Activated CD4-positive, CD25-positive, alpha-beta regulatory T cell (primary cell): Measurements from ENCODE around the gene TEAD2.
"Not testable (repeated sequence)": the region's sequence is repeated elsewhere in the genome, so short reads cannot be mapped to it uniquely, and the experiment has no call there.

Experiments
- DNase-seq, 4 experiments: peaks; one replicate each; lab custom pipeline; 2025; lab: John Stamatoyannopoulos, UW

The TEAD2 gene

DNA sequence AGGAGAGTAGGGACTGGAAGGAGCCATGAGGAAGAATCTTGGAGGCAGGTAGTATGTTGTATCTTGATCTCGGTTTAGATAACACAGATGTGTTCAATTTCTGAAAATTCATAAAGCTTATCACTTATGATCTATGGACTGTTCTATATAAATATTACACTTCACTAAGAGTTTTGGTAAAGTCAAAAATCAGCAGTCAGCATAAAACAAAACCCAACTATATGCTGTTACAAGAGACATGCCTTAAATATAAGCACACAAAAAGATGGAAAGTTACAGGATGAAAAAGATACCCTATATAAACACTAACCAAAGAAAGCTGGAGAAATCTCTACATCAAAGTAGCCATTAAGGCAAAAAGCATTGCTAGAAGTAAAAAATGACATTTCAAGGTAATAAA is 21.4 kb upstream of the TEAD2 start:
- DNase-seq: no peak

DNA sequence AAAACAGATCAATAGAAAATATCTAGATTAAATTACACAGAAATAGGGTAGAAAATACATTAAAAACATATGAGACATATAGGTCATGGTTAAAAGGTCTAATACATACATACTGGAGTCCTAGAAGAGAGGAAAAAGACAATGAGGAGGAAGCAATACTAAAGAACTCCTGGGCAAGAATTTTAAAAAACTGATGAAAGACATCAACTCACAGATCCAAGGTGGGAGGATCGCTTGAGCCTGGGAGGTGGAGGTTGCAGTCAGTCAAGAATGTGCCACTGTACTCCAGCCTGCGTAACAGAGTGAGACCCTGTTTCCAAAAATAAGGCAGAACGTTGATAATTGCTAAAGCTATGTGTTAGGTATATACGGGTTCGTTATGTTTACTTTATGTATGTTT is 20.4 kb upstream of the TEAD2 start:
- no peak for DNase-seq

DNA sequence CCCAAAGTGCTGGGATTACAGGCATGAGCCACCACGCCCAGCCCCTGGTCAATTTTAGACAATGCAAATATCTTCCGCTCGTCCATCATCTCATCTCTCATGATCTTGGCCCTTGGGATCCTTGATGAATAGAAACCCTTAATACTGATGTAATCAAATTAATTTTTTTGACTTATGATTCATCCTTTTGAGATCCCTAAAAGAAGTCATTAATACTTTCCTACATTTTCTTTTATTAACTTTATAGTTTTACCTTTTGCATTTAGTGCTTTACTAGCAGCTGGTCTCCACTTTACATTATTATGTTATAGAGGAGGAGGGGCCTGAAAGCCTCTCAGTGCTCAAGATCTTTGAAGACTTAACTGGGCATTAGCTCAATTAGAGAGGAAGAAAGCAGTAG is 18.2 kb upstream of the TEAD2 start:
- no peak for DNase-seq

DNA sequence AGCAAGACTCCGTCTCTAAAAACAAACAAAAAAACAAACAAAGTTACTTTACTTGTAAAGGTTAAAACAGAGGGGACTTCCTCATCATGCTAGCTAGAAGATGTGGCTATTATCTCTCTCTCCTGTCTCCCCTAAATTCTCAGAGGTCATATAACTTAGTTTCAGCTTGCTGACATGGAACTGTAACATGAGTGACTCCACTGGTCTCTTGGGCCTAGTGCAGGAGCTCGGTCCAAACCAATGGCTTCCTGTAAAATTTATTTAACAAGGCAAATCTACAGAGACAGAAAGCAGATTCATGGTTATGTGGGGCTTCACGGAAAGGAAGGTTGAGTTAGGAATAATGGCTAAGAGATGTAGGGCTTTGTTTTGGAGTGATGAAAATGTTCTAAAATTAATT is 16.3 kb upstream of the TEAD2 start:
- DNase-seq: no peak

DNA sequence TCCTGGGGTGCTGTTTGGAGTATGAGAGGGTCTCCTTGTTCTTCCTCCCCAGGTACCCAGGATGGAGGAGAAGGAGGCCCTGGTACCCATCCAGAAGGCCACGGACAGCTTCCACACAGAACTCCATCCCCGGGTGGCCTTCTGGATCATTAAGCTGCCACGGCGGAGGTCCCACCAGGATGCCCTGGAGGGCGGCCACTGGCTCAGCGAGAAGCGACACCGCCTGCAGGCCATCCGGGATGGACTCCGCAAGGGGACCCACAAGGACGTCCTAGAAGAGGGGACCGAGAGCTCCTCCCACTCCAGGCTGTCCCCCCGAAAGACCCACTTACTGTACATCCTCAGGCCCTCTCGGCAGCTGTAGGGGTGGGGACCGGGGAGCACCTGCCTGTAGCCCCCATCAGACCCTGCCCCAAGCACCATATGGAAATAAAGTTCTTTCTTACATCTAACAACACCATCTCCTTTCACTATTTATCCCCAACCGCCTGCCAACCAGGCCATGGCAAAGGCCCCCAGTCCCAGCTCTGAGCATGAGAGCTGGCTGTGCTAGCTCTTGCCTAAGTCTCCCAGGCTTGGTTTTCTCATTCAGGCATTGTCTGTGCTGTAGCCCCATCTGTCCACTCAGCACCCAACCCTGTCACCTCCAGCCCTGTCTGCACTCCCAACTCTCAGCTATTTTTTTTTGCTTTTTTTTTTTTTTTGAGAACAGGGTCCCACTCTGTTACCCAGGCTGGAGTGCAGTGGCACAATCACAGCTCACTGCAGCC is 12.6 kb upstream of the TEAD2 start:
- no peak for DNase-seq

DNA sequence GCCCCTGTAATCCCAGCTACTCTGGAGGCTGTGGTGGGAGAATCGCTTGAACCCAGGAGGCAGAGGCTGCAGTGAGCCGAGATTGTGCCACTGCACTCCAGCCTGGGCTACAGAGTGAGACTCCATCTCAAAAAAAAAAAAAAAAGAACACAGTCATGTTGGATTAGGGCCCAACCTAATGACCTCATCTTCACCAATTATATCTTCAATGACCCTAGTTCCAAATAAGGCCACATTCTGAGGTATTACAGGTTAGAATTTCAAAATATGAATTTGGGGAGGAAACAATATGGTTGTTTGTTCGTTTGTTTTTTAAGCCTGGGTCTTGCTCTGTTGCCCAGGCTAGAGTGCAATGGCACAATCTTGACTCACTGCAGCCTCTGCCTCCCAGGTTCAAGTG is 11.0 kb upstream of the TEAD2 start:
- not testable (repeated sequence) for DNase-seq

DNA sequence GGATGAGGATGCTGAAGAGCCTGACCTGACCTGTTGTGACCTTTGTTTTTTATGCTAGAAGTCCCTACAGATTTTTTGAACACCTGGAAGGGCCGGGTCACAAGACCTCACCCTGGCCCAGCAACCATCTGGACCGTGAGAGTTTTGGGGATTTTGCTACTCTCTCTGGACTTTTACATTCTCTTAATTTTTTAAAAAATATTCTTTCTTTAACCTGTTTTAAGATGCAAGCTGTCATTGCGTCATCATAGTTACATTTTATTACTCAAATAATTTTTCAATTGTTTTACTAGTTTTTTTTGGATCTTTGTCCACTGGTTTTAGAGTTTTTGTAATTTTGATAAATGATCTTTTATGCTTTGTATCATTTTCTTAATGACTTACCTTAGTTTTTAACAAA is 9.0 kb upstream of the TEAD2 start:
- DNase-seq: no peak

DNA sequence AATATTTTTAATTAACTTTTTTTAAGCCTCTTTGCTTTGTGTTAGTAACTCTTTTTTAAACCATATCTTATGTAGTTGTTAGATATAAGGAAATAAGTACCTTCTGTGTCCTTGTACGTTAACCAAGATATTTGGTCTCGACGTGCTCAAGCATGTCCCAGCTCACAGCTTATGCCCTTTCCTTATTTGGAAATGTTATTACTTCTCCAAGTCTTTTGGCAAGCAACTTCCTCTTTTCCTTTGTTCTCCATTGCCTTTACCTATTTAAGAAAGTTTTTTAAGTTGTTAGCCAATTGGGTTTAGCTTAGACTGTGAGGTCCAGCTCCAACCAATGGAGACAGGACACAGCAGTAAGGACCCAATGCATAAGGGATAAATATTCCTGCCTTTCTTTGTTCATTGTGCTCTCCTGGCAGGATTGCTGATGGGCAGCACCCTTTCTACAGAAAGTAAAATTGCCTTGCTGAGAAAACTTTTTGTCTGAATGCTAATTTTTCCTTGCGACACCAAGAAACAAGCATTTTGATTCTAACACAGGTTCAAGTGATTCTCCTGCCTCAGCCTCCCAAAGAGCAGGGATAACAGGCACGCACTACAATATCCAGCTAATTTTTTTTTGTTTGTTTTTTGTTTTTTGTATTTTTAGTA is 6.6 kb upstream of the TEAD2 start:
- no peak for DNase-seq

DNA sequence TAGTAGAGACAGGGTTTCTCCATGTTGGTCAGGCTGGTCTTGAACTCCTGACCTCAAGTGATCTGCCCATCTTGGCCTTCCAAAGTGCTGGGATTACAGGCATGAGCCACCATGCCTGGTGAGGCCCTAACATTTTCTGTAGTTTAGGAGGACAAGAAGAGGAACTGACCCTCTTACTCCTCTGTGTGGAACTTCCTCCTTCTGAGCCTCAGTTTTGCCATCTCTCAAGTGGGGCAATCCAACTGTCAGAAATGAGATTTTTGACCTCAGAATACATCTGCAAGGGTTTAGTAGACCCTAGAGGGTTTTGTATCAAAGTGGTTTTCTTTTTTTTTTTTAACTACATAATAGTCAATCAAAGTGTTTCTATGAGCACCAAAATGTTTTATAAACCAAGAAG is 3.9 kb upstream of the TEAD2 start:
- DNase-seq: no peak

DNA sequence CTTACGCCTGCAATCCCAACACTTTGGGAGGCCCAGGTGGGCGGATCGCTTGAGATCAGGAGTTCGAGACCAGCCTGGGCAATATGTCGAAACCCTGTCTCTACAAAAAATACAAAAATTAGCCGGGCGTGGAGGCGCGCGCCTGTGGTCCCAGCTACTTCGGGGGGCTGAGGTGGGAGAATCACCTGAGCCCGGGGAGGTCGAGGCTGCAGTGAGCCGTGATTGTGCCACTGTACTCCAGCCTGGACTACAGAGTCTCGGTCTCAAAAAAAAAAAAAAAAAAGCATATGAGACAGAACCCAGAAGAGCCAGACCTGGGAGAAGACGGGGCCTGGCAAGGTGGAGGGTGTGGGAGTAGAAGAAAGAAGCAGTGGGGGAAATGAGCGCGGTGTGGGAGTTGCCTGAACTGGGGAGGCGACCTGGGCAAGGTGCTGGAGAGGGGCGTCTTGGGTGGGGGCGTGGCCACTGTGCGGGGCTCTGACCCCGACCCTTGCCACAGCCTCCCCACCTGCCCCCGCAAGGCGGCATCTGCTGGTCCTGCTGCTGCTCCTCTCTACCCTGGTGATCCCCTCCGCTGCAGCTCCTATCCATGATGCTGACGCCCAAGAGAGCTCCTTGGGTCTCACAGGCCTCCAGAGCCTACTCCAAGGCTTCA is 2.0 kb upstream of the TEAD2 start:
- no peak for DNase-seq

DNA sequence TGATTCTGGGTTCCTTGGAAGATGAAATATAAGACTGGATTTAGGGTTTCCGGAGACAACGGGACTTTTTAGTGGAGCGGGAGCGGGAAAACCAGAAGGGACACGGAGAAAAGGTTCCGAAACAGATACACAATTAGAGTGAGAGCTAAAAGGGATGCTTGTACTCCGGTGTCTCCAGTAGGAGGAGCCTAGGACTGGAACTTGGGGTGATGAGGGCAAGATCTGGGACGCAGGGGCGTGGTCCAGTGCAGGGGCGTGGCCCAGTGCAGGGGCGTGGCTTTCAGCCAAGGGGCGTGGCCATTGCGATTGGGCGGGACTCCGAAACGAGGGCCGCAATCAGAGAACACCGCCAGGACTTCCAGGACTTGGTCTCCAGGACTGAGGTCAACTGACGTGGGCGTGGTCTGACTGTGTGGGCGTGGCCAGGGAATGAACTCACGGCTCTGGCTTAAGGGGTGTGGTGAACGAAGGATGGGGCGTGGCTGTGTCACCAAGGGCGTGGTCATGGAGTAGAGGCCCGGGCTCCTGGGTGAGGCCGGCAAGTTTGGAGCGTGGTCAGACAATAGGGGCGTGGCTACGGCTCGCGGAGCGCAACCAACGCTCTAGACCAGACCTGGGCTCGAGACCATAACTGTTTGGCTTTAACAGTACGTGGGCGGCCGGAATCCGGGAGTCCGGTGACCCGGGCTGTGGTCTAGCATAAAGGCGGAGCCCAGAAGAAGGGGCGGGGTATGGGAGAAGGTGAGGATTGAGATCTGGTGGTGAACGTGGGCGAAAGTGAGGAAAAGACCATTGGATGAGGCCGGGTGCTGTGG is 1.3 kb upstream of the TEAD2 start, which contains the start of gene DKKL1:
DKKL1 (plus strand) TSS at position 610 of the 815 bp plus-strand sequence; CDS start at position 732, 122 bp downstream.
- peak; percentile 20 to 45 (median 22) for DNase-seq

DNA sequence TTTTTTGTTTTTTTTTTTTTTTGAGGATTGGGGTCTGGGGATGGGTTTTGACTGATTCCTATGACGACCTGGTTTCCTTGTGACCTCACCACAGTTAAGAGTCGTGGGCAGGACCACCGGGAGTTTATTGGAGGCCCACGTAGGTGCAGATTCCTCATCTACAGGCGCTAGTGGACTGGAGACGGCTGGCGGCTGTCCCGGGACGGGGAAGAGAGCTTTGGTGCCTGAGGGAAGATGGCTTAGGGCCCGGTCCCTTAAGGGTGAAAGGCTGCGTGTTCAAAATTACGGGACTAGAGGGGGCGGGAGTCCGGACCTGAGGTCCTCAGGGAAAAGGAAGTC is 682 bp upstream of the TEAD2 start:
- DNase-seq: no peak

DNA sequence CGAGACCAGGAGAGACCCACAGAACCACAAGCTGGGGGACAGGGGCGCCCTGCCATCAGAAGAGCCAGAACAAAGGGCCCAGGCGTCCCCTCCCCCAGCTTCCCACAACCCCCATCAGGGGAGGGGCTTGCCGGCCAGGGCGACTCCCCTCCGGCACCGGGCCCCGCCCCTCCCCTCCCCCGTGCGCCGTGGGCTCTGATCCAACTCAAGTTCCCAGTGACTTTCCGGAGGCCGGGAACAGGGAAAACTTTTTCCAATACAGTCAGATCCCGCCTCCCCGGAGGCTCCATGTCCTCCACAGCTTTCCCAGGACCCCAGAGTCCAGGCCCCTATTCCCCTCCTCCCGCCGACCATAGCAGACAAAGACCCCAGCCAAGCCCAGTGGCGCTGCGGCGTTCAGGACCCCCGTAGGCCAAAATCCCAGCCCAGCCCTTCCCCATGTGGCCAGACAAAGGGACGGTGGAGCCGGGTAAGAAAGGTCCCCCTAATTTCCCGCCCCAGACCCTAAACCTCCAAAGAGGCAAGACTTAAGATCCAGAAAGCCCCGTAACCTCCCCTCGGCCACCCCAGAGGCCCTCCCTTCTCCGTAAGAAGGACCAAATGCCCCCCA is 673 bp downstream of the TEAD2 start:
- DNase-seq: no peak

DNA sequence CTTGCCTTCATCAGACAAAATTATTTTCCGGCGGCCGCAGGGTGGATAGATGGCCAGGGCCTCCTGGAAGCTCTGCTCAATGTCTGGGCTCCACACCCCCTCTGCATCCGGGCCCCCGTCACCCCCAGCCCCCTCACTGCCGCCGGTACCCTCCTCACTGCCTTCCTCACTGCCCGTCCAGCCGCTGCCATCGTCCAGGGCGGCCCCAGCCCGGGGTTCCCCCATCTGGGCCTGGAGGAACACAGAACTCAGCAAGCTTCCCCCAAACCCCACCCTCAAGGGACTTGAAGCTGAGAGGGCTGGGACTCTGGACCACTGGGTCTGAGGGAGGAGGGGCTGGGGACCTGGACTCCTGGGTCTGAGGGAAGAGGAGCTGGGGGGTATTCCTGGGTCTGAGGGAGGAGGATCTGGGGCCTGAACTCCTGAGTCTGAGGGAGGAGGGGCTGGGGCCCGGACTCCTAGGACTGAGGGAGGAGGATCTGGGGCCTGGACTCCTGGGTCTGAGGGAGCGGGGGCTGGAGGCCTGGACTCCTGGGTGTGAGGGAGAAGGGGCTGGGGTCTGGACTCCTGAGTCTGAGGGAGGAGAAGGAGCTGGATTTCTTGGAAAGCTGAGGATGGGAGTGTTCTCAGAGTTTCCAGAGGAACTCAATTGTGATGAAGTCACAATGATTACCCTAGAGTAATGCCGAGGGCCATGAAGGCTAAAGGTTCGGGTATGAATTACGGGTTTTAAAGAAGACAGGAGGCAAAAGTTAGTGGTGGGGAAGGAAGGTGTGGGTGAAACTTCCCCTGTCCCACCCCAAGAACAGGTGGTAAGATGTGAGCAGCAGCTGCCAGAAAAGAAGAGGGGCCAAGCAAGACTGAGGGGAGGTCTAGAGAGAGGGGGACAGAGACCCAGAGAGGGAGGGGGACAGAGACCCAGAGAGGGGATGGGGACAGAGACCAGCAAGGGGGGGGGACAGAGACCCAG is 2.1 kb downstream of the TEAD2 start:
- no peak for DNase-seq

DNA sequence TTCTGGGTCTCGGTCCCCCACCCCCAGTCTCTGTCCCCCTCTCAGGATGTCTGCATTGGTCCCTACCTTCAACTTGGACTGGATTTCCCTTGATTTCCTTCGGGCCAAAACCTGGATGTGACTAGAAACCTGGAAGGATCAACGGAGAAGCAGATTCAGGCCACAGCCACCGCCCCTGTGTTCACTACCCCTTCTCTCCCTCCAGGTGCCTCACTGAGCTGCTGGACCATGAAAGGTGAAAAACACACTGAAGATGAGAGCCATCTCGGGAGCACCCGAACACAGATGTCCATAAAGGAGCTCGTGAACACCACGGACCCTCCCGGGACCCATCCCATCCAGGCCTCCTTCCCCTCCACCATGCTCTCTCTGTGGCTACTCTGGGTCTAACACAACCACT is 5.0 kb downstream of the TEAD2 start:
- no peak for DNase-seq

DNA sequence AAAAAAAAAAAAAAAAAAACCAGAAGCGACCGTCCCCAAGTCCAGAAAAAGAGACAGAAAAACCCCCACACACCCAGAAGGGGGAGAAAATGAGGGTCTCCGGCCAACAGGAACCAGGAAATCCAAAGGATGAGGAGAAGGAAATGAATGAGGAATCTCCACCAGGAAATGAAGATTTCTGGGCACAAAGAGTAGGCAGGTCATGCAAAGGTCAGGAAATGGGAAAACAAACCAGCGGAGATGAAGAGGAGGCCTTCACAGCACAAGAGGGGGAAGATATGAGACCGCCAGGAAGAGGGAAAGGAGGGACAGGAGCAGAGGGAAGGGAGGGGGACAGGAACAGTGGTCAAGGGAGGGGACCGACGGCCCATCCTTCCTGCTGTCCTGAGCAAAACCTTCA is 5.8 kb downstream of the TEAD2 start:
- DNase-seq: no peak

DNA sequence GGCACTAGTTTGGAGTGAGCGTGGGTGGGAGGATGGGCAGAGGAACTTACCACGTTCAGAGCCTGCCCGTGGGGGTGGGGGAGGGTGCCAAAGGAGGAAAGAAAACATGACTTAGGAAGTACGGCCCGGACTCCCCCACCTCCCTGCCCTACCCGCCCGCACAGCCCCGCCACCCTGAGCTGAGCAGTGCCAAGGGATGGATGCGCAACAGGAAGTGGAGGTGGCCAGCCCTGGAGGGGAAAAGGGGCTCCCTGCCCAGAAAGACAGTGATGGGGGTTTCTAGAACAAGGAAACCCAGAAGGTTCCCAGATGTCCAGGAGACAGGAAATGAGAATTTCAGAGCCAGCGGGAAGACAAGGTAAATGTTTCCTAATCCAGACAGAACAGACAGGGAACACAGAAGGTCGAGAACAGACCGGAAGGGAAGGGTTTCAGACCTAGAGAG is 6.3 kb downstream of the TEAD2 start:
- DNase-seq: no peak

DNA sequence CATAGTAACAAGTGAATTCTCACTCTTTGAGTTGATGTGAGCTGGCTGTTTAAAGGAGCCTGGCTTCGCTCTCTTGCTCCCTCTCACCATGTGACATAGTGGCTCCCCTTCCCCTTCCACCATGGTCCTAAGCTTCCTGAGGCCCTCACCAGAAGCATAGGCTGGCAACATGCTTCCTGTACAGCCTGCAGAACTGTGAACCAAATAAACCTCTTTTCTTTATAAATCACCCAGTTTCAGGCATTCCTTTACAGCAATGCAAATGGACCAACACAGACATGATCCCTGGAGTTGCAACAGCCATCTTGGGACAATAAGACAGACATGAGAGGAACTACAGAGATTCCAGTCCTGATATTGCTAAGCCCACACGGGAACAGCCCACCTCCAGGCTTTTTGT is 12.6 kb downstream of the TEAD2 start:
- no peak for DNase-seq

DNA sequence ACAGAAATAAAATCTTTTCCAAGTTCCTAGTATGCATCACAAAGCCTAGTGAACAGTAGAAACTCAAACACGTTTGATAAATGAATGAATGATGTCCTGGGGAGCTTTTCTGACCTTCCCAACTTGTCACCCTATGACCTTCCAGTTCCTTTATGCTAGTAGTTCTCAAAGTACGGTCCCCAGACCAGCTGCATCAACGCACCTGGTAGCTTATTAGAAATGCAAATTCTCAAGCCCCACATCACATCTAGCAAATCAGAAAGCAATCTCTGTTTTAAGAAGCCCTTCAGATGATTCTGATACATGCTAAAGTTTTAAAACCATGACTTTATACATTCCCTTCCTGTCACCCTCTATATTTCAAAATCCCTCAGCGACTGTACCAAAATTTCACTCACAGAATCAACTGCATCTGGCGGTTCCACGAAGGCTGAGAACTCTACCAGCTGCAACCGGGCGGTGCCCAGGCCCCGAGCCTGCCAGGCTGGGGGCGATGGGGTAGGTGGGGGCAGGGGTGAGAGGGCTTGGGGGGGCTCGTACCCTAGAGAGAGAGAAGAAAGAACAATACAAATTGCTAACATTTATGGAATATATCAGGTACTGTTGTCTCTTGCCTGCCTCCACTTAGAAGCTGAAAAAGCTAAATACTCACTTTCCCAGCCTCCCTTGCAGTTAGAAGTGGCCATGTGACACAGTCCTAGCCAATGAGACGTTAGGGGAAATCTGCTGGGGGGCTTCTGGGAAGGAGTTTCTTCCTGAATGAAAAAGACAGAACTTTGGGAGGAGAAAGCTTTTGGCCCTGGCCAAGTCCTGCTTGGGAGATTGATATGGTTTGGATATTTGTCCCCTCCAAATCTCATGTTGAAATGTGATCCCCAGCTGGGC is 13.7 kb downstream of the TEAD2 start:
- DNase-seq: no peak

DNA sequence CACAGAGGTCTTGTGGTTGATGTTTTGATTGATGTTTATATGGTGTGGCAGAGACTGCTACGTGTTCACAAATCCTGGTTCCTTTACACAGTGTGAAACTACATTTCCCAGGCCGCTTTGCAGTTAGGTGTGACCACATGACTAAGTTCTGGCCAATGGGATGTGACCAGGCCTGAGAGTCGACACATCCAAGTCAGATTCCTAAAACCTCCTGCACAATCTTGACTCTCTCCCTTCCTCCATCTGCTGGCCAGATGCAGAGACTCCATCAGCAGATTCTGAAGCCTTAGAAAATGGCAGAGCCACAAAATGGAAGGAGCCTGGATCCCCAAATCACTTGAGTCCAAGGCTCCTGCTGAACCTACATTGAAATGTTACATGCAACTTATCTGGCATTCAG is 14.4 kb downstream of the TEAD2 start:
- DNase-seq: no peak
